ENCODE data around the gene HMMR.

DNA sequence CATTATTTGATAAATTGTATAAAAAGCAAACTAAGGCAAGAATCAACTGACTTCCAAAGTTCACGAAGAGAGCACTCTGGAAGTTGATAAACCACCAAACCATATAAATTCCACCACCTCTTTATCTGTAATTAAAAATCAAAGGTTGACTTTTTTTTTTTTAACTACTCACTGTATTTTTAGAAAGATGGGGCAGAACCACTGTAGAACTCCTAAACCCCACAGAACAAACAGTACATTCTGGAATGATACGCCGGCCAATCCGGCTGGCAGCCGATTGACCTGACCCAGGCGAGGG is 23.5 kb upstream of the HMMR start:
- TF ChIP-seq POLR2A (IDR thresholded peaks at IDR 0.05; ENCODE audit: low read length) = no peak
- TF ChIP-seq GATA1 (IDR thresholded peaks at IDR 0.05; ENCODE audit: low read depth, low read length) = no peak

Data from erythroblast (primary cell).